ENCODE results near the gene KIAA1586. TPM values are rescaled to one million over a fixed set of nuclear protein-coding genes. Genes with fewer than 3 reads are reported as not detected.

KIAA1586 gene
- total RNA-seq, 2 donors from 2014 or later = 3.6 to 6.7 TPM

DNA sequence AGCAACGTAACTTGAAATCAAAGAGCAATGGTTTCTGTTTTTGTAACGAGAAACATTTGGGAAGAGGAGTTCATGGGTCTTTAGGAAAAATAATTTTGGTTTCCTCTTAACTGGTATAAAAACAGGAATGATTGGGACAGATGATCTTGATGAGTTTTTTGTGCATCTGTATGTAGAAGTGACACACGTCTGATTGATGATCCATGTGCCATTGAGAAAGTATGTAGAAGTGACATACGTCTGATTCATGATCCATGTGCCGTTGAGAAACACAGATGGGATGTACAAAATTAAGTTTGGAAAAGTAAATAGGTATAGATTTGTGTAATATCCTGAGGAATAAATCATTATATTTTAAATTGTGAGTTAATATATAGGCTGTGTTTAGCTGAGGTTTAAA lies 2.1 kb downstream of the KIAA1586 start:
- H3K27me3 ChIP-seq = no peaks in the 10 kb centered on the region
- no peaks in the 10 kb centered on the region for H3K36me3 ChIP-seq
- H3K4me1 ChIP-seq = no peaks in the 10 kb centered on the region
- H3K9me3 ChIP-seq = no peaks in the 10 kb centered on the region
- no peak overlapping the region for H3K27ac ChIP-seq
- TF ChIP-seq, protein P1, sequence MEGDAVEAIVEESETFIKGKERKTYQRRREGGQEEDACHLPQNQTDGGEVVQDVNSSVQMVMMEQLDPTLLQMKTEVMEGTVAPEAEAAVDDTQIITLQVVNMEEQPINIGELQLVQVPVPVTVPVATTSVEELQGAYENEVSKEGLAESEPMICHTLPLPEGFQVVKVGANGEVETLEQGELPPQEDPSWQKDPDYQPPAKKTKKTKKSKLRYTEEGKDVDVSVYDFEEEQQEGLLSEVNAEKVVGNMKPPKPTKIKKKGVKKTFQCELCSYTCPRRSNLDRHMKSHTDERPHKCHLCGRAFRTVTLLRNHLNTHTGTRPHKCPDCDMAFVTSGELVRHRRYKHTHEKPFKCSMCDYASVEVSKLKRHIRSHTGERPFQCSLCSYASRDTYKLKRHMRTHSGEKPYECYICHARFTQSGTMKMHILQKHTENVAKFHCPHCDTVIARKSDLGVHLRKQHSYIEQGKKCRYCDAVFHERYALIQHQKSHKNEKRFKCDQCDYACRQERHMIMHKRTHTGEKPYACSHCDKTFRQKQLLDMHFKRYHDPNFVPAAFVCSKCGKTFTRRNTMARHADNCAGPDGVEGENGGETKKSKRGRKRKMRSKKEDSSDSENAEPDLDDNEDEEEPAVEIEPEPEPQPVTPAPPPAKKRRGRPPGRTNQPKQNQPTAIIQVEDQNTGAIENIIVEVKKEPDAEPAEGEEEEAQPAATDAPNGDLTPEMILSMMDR (IDR thresholded peaks at IDR 0.05) = no peak
- no peak overlapping the region for H3K4me3 ChIP-seq
- intact Hi-C loops (cut with DNase I) = loop anchor here (10.0 kb wide), 1 partner anchor 266 kb away; the partner anchor contains the start of gene PRIM2
- no peak overlapping the region for H3K9ac ChIP-seq (ENCODE audit: low read depth in 2 of 2, low read length in 2 of 2)
- DNase-seq = no peak

DNA sequence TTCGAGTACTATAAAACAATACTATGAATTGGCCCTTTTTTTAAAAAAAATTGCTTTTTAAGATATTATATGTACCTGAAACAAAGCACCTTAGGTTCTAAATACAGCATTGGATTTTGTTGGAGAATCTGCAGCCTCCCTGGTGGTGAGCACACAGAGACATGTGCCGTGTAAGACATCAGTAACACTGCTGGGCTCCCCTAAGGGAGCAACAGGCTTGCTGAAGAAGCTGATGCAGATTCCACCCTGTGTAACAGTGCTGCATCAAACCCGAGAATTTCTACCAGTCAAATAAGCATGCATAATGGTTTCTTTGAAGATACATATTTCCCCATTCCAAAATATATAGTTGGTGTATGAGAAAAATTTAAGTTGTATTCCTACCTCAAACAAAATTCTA lies 17.4 kb downstream of the KIAA1586 start:
- H3K36me3 ChIP-seq = no peaks in the 10 kb centered on the region

DNA sequence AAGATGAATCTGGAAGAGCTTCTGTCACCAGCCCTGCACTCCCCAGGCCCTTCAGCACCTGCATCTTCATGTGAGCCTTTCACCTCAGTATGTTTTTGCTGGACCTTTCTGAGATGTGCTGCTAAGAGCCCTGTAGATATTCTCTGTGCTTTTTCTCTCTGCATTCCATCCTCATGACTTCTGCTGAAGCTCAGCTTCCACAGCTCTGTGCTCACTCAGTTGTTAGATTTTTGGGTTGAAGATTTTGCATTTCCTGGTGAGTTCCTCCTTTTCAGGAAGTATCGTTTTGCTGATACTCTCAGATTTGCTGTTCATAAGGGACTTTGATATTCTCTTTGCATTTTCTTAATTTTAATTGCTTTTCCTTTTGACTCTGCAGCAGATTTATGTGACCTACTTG lies 18.3 kb downstream of the KIAA1586 start:
- intact Hi-C loops (cut with DNase I) = no loop called here
- no peak overlapping the region for H3K9ac ChIP-seq (ENCODE audit: low read depth in 2 of 2, low read length in 2 of 2)
- no peaks in the 10 kb centered on the region for H3K4me1 ChIP-seq
- H3K9me3 ChIP-seq = no peaks in the 10 kb centered on the region
- no peak overlapping the region for H3K27ac ChIP-seq
- DNase-seq = no peak
- TF ChIP-seq, protein P1 (IDR thresholded peaks at IDR 0.05) = no peak
- H3K4me3 ChIP-seq = no peak overlapping the region
- no peaks in the 10 kb centered on the region for H3K36me3 ChIP-seq
- no peaks in the 10 kb centered on the region for H3K27me3 ChIP-seq

More for the DNA sequence above, 17.4 kb downstream of the KIAA1586 start:
- Histone ChIP-seq H3K27ac (no peak overlapping the region), H3K4me3 (no peak overlapping the region), H3K9ac (ENCODE audit: low read depth in 2 of 2, low read length in 2 of 2) (no peak overlapping the region), H3K27me3 (no peaks in the 10 kb centered on the region), H3K4me1 (no peaks in the 10 kb centered on the region), H3K9me3 (no peaks in the 10 kb centered on the region)
- no peak for DNase-seq
- intact Hi-C loops (cut with DNase I) = no loop called here
- TF ChIP-seq, protein P1 (IDR thresholded peaks at IDR 0.05) = no peak

DNA sequence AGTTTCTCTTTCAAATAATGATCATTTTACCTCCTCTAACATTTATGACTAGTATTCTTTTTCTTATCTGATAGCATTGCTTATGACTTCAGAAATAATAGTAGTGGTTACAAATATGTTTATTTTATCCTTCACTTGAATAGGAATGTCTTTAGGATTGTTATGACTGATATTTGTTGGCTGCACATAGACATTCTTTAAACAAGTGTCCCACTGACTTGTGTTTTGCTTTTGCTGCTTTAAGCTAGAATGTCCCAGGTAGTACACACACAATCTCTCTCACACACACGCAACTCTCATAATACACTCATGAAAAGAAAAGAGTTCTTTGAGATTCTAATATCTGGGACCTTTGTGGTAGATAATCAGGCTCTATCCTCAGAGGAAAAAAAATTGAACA lies 21.6 kb downstream of the KIAA1586 start:
- no peaks in the 10 kb centered on the region for H3K4me1 ChIP-seq
- no peak overlapping the region for H3K9ac ChIP-seq (ENCODE audit: low read depth in 2 of 2, low read length in 2 of 2)
- intact Hi-C loops (cut with DNase I) = no loop called here

DNA sequence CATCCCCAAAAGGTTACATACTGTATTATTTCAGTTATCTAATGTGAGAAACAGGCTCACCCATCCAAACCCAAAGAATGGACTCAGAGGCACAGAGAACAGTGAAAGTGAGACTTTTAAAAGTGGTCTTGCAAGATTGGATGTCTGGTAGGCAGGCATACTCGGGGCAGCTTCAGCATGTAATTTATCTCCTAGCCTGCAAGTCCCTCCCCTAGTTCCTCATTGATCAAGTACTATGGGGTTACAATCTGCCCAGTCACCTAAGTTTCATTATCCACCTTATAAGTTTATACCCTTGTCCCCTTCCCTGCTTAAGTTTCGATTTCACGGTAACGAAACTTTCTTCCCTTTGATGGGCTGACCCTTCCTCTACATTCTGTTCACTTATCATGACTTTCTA lies 22.7 kb downstream of the KIAA1586 start:
- Histone ChIP-seq H3K9me3 (no peaks in the 10 kb centered on the region), H3K27me3 (no peaks in the 10 kb centered on the region), H3K4me1 (no peaks in the 10 kb centered on the region), H3K4me3 (no peak overlapping the region), H3K36me3 (no peaks in the 10 kb centered on the region), H3K9ac (ENCODE audit: low read depth in 2 of 2, low read length in 2 of 2) (no peak overlapping the region), H3K27ac (no peak overlapping the region)
- DNase-seq = no peak
- intact Hi-C loops (cut with DNase I) = no loop called here
- TF ChIP-seq, protein P1 (IDR thresholded peaks at IDR 0.05) = no peak

More for the DNA sequence above, 21.6 kb downstream of the KIAA1586 start:
- no peak overlapping the region for H3K27ac ChIP-seq
- DNase-seq = no peak
- no peaks in the 10 kb centered on the region for H3K27me3 ChIP-seq
- TF ChIP-seq, protein P1 (IDR thresholded peaks at IDR 0.05) = no peak
- no peak overlapping the region for H3K4me3 ChIP-seq
- H3K36me3 ChIP-seq = no peaks in the 10 kb centered on the region
- no peaks in the 10 kb centered on the region for H3K9me3 ChIP-seq

All from colonic mucosa (tissue), 4 donors.